RWPE2 (cell line): ENCODE measurements around the gene MPRIP.

Source experiments
- ATAC-seq: fragments of 200-7000 bp; cut with Tn5 transposase; 3 replicates; pipeline ENCODE4 v1.9.1; 2021; ENCODE audit warnings: low read depth
- DNase-seq: peaks from one replicate; pipeline ENCODE4 v3.0.0-alpha.2; 2020; ENCODE audit warnings: low spot score
- H3K27ac ChIP-seq: fragments of 450-650 bp; 2 replicates; pipeline ENCODE4 v1.5.1; 2017; ENCODE audit warnings: mild to moderate bottlenecking; ENCODE audit not compliant: poor library complexity, severe bottlenecking
- H3K27me3 ChIP-seq: fragments of 250-450 bp; sonication (Bioruptor Pico); 2 replicates; pipeline ENCODE4 v1.5.1; 2021; ENCODE audit warnings: mild to moderate bottlenecking, moderate library complexity; ENCODE audit not compliant: insufficient read depth, poor library complexity, severe bottlenecking
- H3K36me3 ChIP-seq: fragments of 250-450 bp; sonication (Bioruptor Pico); 2 replicates; pipeline ENCODE4 v1.5.1; 2020; ENCODE audit warnings: low read depth, mild to moderate bottlenecking, moderate library complexity
- H3K4me1 ChIP-seq: fragments of 250-450 bp; sonication (Bioruptor Pico); 2 replicates; pipeline ENCODE4 v1.5.1; 2021; ENCODE audit warnings: mild to moderate bottlenecking, moderate library complexity; ENCODE audit not compliant: insufficient read depth, poor library complexity, severe bottlenecking
- H3K4me3 ChIP-seq: fragments of 250-450 bp; sonication (Bioruptor Pico); 2 replicates; pipeline ENCODE4 v1.5.1; 2021; ENCODE audit warnings: mild to moderate bottlenecking, moderate library complexity; ENCODE audit not compliant: severe bottlenecking
- H3K9me3 ChIP-seq: fragments of 250-450 bp; sonication (Bioruptor Pico); 2 replicates; pipeline ENCODE4 v1.5.1; 2021; ENCODE audit warnings: mild to moderate bottlenecking, moderate library complexity; ENCODE audit not compliant: severe bottlenecking
- TF ChIP-seq, protein P1 (sequence below): fragments of 450-650 bp; IDR thresholded peaks from one replicate; pipeline ENCODE4 v1.5.1; 2017; ENCODE audit warnings: mild to moderate bottlenecking, moderate library complexity; ENCODE audit not compliant: poor library complexity, severe bottlenecking

MPRIP gene

DNA sequence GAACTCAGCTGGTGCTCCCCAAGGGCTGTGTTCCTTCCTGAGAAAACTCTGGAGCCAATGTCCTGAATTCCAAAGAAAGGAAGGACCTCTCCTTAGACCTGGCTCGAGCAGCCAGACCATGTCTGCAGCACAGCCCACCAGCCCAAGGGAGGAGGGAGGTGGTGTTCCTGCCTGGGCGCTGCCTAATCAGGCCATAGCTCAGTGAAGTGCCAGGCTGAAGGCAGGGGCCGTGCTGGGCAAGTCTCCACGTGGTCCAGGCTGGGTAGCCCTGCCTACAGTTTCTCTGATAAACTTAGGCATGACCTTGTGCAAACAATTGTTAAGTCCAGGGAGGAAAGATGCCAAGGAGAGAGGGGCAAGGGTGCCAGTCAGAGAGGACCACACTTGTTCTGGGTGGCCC lies 76.8 kb downstream of the MPRIP start:
- Histone ChIP-seq H3K9me3 (no peaks in the 10 kb centered on the region), H3K4me1 (peaks cover 4% of the 10 kb centered on the region), H3K36me3 (peaks cover 5% of the 10 kb centered on the region), H3K27me3 (no peaks in the 10 kb centered on the region), H3K27ac (peak overlapping the region; percentile 53), H3K4me3 (no peak overlapping the region)
- TF ChIP-seq, protein P1, sequence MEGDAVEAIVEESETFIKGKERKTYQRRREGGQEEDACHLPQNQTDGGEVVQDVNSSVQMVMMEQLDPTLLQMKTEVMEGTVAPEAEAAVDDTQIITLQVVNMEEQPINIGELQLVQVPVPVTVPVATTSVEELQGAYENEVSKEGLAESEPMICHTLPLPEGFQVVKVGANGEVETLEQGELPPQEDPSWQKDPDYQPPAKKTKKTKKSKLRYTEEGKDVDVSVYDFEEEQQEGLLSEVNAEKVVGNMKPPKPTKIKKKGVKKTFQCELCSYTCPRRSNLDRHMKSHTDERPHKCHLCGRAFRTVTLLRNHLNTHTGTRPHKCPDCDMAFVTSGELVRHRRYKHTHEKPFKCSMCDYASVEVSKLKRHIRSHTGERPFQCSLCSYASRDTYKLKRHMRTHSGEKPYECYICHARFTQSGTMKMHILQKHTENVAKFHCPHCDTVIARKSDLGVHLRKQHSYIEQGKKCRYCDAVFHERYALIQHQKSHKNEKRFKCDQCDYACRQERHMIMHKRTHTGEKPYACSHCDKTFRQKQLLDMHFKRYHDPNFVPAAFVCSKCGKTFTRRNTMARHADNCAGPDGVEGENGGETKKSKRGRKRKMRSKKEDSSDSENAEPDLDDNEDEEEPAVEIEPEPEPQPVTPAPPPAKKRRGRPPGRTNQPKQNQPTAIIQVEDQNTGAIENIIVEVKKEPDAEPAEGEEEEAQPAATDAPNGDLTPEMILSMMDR: no peak
- ATAC-seq (peak; percentile 28; the same call in 1 of the 3 replicates), DNase-seq (no peak)

DNA sequence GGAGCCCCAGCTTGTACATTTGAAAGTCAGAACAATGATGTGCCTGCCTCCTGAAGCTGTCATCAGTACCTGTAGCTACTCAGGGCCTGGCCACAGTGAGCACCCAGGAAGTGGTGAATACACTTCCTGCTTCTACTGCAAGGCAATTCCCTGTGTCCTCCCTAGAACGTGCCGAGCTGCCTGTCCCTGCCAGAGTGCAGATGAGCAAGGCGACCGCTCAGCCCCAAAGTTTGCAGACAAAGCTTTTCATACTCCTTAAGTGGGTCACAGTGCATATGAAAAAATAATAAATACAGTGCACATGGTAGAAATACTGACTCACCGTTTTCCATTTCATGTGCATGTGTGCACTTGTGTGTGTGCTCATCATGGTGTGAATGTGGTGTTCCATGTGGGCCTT lies 77.3 kb downstream of the MPRIP start:
- Histone ChIP-seq H3K9me3 (no peaks in the 10 kb centered on the region), H3K4me1 (peaks cover 4% of the 10 kb centered on the region), H3K27ac (peak overlapping the region; percentile 53), H3K36me3 (peaks cover 7% of the 10 kb centered on the region), H3K4me3 (no peak overlapping the region), H3K27me3 (no peaks in the 10 kb centered on the region)
- TF ChIP-seq, protein P1: no peak
- DNase-seq (no peak), ATAC-seq (peak; percentile 62)

DNA sequence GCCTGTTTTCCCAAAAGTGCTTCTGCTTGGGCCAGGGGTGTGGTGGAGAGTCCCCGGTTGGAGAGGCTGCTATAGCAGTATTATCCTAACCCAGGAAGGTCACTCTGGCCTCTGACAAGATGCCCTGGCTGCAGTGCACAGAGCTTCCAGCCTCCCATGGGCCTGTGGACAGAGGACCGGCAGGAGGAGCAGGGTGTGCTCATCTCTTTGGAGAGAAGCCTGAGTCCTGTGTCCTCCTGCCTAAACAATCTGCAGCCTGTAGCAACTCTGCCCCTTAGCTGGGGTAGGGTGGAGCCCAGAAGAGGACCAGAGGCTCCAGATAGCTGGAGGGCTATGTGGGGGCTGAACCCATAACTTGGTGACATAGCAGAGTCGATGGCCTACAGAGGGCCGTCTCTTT lies 78.0 kb downstream of the MPRIP start:
- no peaks in the 10 kb centered on the region for H3K9me3 ChIP-seq
- TF ChIP-seq, protein P1: no peak
- ATAC-seq: no peak
- no peaks in the 10 kb centered on the region for H3K27me3 ChIP-seq
- peaks cover 4% of the 10 kb centered on the region for H3K4me1 ChIP-seq
- H3K36me3 ChIP-seq: peaks cover 7% of the 10 kb centered on the region
- DNase-seq: no peak
- H3K4me3 ChIP-seq: no peak overlapping the region
- peak overlapping the region; percentile 53 for H3K27ac ChIP-seq

DNA sequence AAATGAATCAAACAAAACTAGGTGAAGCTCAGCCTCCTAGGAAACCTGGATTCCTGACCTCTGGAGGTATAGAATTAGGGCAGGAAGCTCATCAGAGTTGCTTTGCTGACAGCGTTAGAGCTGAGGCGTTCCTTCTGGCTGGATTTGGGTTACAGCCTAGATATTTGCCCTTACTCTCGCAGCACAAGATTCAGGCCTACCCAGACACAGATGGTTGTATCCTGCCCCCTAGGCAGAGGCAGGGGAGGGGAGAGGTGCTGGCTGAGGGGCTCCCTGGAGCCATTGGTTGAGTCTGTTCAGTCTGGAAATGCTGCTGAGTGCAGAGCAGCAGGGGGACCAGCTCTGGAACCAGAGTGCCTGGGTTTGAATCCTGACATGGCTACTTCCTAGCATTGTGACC lies 78.4 kb downstream of the MPRIP start:
- H3K9me3 ChIP-seq: no peaks in the 10 kb centered on the region
- no peaks in the 10 kb centered on the region for H3K27me3 ChIP-seq
- H3K36me3 ChIP-seq: peaks cover 7% of the 10 kb centered on the region
- peak overlapping the region; percentile 53 for H3K27ac ChIP-seq
- H3K4me1 ChIP-seq: peaks cover 4% of the 10 kb centered on the region
- TF ChIP-seq, protein P1: no peak
- DNase-seq (no peak), ATAC-seq (no peak)
- H3K4me3 ChIP-seq: no peak overlapping the region

DNA sequence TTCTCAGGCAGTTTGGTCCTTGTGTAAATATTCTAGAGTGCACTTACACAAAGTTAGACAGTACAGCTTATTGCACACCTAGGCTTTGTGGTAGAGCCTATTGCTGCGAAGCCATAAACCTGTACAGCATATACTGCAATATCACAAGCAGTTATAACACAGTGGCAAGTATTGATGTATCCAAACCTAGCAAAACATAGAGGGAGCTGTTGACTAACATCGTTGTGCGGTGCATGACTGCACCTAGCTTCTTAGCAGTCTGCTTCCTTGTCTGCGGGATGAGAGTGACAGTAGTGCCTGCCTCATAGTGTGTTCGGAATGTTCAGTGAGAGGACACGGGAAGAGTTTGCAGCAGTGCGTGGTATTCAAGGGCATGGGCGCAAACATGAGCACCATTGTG lies 78.9 kb downstream of the MPRIP start:
- TF ChIP-seq, protein P1: no peak
- Histone ChIP-seq H3K9me3 (no peaks in the 10 kb centered on the region), H3K4me1 (peaks cover 4% of the 10 kb centered on the region), H3K4me3 (no peak overlapping the region), H3K36me3 (peaks cover 7% of the 10 kb centered on the region), H3K27me3 (no peaks in the 10 kb centered on the region), H3K27ac (peak overlapping the region; percentile 53)
- no peak for DNase-seq
- no peak for ATAC-seq
